Dendritic cell treated with granulocyte-macrophage colony-stimulating factor and Interleukin-4, amounts not matched to agents 40 ng/mL and 50 ng/mL, for 4 days (primary cell): Measurements from ENCODE around the gene HSD11B1L.

Experiments used
- H3K27ac Mint-ChIP-seq: one replicate; pipeline ENCODE4 v1.8.0; 2022; ENCODE audit warnings: mild to moderate bottlenecking, mixed read lengths
- H3K27me3 Mint-ChIP-seq: one replicate; pipeline ENCODE4 v1.8.0; 2022; ENCODE audit warnings: mild to moderate bottlenecking, mixed read lengths
- H3K36me3 Mint-ChIP-seq: one replicate; pipeline ENCODE4 v1.8.0; 2022; ENCODE audit warnings: low read depth, mixed read lengths
- H3K4me1 Mint-ChIP-seq: one replicate; pipeline ENCODE4 v1.8.0; 2022; ENCODE audit warnings: low read depth, mixed read lengths
- H3K4me3 Mint-ChIP-seq: one replicate; pipeline ENCODE4 v1.8.0; 2022; ENCODE audit warnings: mild to moderate bottlenecking, moderate library complexity, mixed read lengths
- H3K9me3 Mint-ChIP-seq: one replicate; pipeline ENCODE4 v1.8.0; 2022; ENCODE audit warnings: mixed read lengths
- intact Hi-C: fragments of 100-400 bp; cut with micrococcal nuclease; formaldehyde crosslinking; loops from one replicate; pipeline ENCODE4 v1.15.0; 2022

The HSD11B1L gene, protein sequence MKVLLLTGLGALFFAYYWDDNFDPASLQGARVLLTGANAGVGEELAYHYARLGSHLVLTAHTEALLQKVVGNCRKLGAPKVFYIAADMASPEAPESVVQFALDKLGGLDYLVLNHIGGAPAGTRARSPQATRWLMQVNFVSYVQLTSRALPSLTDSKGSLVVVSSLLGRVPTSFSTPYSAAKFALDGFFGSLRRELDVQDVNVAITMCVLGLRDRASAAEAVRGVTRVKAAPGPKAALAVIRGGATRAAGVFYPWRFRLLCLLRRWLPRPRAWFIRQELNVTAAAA

GRCh38 chr19:5680437-5681368 lies at the start of gene HSD11B1L, which contains the start of gene MICOS13:
Gene HSD11B1L (plus strand): TSS chr19:5681027. CDS start chr19:5684833, 3,806 bp downstream.
Gene MICOS13 (minus strand): TSS chr19:5680516. CDS start chr19:5680486, 30 bp downstream.
- Mint-ChIP-seq H3K27me3 (peaks cover 11% of the 10 kb centered on the region), H3K4me3 (peak within 1 kb of the TSS; percentile 92), H3K36me3 (peaks cover 32% of the 10 kb centered on the region), H3K9me3 (no peaks in the 10 kb centered on the region), H3K27ac (peak within 1 kb of the TSS; percentile 89), H3K4me1 (peaks cover 22% of the 10 kb centered on the region)
- intact Hi-C loops = loop anchor here (1.0 to 2.0 kb wide), 2 partner anchors 40 to 58 kb away; partner anchors contain the start of genes CATSPERD, LONP1, SAFB and SAFB2

DNA sequence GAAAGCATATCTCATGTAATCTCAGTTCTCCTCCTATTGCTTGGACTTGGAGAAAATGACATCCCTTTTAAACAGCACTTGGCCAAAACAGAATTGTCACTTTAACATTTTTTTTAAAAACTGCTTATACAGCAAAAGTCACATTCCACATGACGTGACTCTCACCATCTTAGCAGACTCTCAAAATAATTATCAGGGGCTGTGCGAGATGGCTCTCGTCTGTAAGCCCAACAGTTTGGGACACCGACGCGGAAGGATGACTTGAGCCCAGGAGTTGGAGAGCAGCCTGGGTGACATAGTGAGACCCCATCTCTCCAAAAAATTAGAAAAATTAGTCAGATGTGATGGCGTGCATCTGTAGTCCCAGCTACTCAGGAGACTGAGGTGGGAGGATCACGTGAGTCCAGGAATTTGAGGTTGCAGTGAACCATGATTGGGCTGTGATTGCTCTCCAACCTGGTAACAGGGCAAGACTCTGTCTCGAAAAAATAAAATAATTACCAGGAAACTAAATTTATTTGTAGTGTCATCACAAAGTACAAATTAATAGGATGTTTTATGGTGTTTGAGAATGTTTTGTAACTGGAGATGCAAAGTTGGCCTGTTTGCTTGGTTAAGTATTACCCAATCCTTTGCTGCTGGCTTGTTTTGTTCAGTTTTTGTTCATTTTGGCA lies 49.1 kb upstream of the HSD11B1L start:
- peak overlapping the region; percentile 37 for H3K27ac Mint-ChIP-seq
- no peaks in the 10 kb centered on the region for H3K9me3 Mint-ChIP-seq
- H3K4me3 Mint-ChIP-seq = peak overlapping the region; percentile 9

DNA sequence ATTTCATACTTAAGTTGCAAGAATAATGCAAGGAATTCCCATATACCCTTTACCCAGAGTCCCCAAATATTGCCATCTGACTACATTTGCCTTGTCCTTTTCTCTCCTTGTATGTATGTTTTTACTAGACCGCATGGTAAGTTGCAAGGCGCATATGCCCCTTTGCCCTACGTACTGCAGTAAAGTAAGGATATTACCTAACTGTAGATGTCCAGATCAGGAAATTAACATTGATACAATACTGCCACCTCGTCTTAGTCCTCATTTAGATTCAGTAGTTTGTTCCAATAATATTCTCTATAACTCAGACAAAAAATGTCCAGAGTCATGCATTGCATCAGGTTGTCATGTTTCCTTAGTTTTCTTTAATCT lies 48.6 kb upstream of the HSD11B1L start:
- Mint-ChIP-seq H3K36me3 (peaks cover 80% of the 10 kb centered on the region), H3K27ac (peak overlapping the region; percentile 37), H3K4me1 (peaks cover 70% of the 10 kb centered on the region), H3K4me3 (no peak overlapping the region), H3K9me3 (no peaks in the 10 kb centered on the region), H3K27me3 (no peaks in the 10 kb centered on the region)
- intact Hi-C loops = no loop called here

More for the DNA sequence above, 49.1 kb upstream of the HSD11B1L start:
- intact Hi-C loops = no loop called here
- peaks cover 80% of the 10 kb centered on the region for H3K36me3 Mint-ChIP-seq
- no peaks in the 10 kb centered on the region for H3K27me3 Mint-ChIP-seq
- H3K4me1 Mint-ChIP-seq = peaks cover 75% of the 10 kb centered on the region

DNA sequence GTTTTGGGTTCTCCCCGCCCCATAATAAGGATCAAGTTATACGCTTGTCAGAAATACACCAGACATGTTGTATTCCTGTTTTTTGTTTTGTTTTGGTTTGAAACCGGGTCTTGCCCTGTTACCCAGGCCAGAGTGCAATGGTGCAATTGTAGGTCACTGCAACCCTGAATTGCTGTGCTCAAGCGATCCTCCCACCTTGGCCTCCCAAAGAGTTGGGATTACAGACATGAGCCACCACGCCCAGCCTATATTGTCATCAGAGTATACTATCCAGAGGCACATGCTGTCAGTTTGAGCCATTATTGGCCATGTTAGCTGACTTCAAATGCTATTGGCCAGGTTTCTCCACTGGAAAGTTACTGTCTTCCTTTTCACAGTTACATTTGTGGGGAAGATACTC lies 48.2 kb upstream of the HSD11B1L start:
- Mint-ChIP-seq H3K36me3 (peaks cover 80% of the 10 kb centered on the region), H3K4me3 (no peak overlapping the region), H3K9me3 (no peaks in the 10 kb centered on the region), H3K4me1 (peaks cover 66% of the 10 kb centered on the region), H3K27ac (no peak overlapping the region), H3K27me3 (no peaks in the 10 kb centered on the region)
- intact Hi-C loops = no loop called here

DNA sequence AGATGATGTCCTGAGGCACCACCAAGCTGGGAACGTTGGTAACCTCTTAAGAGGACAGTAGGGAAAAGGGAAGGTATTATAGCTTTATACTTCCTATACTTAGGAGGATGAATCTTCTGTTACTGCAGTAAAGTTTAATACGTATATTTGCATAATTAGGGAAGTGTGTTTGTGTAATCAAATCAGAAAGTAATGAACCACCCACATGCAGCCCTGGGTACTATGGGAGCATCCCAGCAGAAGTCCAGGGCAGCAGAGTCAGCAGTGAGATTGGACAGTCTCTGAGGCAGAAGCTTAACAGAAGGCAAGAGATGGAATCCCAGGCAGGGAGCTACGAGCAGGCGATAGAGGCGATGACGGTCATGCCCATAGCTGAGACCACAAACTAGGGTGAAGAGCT lies 45.4 kb upstream of the HSD11B1L start:
- Mint-ChIP-seq H3K4me1 (peaks cover 49% of the 10 kb centered on the region), H3K27ac (no peak overlapping the region)

GRCh38 chr19:5637971-5638370 lies 42.9 kb upstream of the HSD11B1L start:
- Mint-ChIP-seq H3K4me1 (peaks cover 33% of the 10 kb centered on the region), H3K27me3 (no peaks in the 10 kb centered on the region), H3K36me3 (peaks cover 79% of the 10 kb centered on the region), H3K27ac (no peak overlapping the region), H3K4me3 (no peak overlapping the region), H3K9me3 (no peaks in the 10 kb centered on the region)
- intact Hi-C loops = no loop called here

More for the DNA sequence above, 45.4 kb upstream of the HSD11B1L start:
- Mint-ChIP-seq H3K27me3 (no peaks in the 10 kb centered on the region), H3K36me3 (peaks cover 76% of the 10 kb centered on the region), H3K9me3 (no peaks in the 10 kb centered on the region), H3K4me3 (no peak overlapping the region)
- intact Hi-C loops = no loop called here

- H3K36me3 Mint-ChIP-seq = peaks cover 91% of the 10 kb centered on the region
- no peaks in the 10 kb centered on the region for H3K27me3 Mint-ChIP-seq
- no peak overlapping the region for H3K27ac Mint-ChIP-seq
- H3K4me1 Mint-ChIP-seq = peaks cover 14% of the 10 kb centered on the region
- intact Hi-C loops = no loop called here
- no peaks in the 10 kb centered on the region for H3K9me3 Mint-ChIP-seq
- H3K4me3 Mint-ChIP-seq = no peak overlapping the region
Observed at GRCh38 chr19:5641171-5641570, 39.7 kb upstream of the HSD11B1L start.

DNA sequence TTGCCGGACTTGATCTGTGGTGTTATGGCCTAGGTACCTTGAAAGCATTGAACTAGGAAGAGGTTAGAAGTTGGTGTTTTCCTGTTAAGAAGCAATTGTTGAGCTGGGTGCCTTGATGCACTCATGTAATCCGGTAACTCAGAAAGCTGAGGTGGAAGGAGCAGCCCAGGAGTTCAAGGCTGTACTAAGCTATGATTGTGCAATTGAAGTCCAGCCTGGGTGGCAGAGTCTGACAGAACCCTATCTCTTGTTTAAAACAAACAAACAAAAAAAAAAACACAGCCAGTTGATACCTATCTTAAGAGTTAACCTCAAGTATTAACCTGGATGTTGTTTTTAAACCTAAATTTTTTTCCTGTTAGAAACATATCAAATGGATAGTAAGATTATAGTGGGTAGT lies 38.6 kb upstream of the HSD11B1L start:
- Mint-ChIP-seq H3K27me3 (no peaks in the 10 kb centered on the region), H3K4me3 (no peak overlapping the region), H3K27ac (no peak overlapping the region), H3K9me3 (no peaks in the 10 kb centered on the region), H3K4me1 (peaks cover 14% of the 10 kb centered on the region), H3K36me3 (peaks cover 94% of the 10 kb centered on the region)
- intact Hi-C loops = no loop called here

- Mint-ChIP-seq H3K36me3 (peaks cover 95% of the 10 kb centered on the region), H3K27me3 (no peaks in the 10 kb centered on the region), H3K4me3 (no peak overlapping the region), H3K9me3 (no peaks in the 10 kb centered on the region), H3K4me1 (peaks cover 14% of the 10 kb centered on the region), H3K27ac (no peak overlapping the region)
- intact Hi-C loops = no loop called here
Observed at GRCh38 chr19:5643060-5643459, 37.8 kb upstream of the HSD11B1L start.

DNA sequence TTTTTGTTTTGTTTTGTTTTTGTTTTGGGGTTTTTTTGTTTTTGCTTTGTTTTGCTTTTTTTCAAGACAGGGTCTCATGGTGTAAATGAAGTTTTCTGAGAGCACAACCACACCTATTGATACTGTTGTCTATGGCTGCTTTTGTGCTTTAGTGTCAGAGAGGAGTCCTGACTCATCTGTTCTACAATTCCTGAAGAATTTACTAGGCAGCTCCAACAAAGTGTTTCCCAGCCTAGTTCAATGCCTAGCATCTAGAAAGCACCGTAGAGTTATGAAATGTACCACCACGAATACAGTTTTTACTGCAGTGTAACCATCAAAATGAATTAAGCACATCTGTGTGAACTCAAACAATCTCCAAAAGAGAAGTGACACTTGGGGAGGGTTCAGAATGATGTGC lies 36.8 kb upstream of the HSD11B1L start:
- Mint-ChIP-seq H3K27ac (no peak overlapping the region), H3K4me3 (no peak overlapping the region), H3K27me3 (no peaks in the 10 kb centered on the region), H3K9me3 (no peaks in the 10 kb centered on the region), H3K36me3 (peaks cover 98% of the 10 kb centered on the region), H3K4me1 (peaks cover 14% of the 10 kb centered on the region)
- intact Hi-C loops = no loop called here

- intact Hi-C loops = no loop called here
- H3K9me3 Mint-ChIP-seq = no peaks in the 10 kb centered on the region
- H3K27ac Mint-ChIP-seq = no peak overlapping the region
- H3K27me3 Mint-ChIP-seq = no peaks in the 10 kb centered on the region
- peaks cover 96% of the 10 kb centered on the region for H3K36me3 Mint-ChIP-seq
- H3K4me3 Mint-ChIP-seq = no peak overlapping the region
- peaks cover 14% of the 10 kb centered on the region for H3K4me1 Mint-ChIP-seq
Observed at GRCh38 chr19:5645409-5645808, 35.4 kb upstream of the HSD11B1L start.

DNA sequence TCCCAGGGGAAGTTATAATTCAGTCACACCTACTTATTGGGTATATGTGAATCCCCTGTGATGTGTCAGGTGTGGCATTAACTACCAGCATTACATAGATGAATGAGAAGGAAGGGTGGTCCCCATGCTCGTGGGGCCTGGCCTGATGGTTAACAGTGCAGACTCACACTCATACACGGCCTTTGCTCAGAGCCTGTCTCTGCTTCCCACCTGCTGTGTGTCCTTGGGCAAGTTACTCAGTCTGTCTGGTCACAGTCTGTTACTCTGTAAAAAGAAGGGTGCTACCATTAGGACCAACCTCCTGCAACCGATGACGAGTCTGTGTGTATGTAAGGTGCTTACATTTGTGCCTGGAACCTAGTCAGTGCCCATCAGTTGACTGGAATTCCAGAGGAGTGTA lies 34.1 kb upstream of the HSD11B1L start:
- no peaks in the 10 kb centered on the region for H3K27me3 Mint-ChIP-seq
- intact Hi-C loops = no loop called here
- H3K36me3 Mint-ChIP-seq = peaks cover 96% of the 10 kb centered on the region
- H3K27ac Mint-ChIP-seq = no peak overlapping the region
- H3K4me1 Mint-ChIP-seq = peaks cover 9% of the 10 kb centered on the region
- H3K9me3 Mint-ChIP-seq = no peaks in the 10 kb centered on the region
- H3K4me3 Mint-ChIP-seq = no peak overlapping the region

DNA sequence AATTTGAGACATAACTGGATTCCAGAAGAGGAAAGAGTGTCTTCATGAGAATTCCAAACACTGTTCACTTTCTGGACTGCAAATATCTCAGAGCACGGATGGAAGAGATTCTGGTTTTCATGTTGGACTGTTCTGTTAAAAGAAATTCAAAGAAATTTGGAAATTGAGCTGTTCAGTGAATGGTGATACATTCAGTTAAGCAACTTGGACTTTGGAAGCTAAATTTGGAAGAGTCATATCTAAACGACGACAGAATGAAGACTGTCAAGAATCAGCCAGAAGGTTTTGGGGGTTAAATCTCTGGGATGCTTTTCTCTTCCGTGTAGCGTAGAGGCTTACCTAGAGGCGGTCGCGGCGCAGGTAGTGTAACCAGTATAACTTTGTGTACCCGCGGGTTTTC lies 32.4 kb upstream of the HSD11B1L start:
- no peaks in the 10 kb centered on the region for H3K27me3 Mint-ChIP-seq
- intact Hi-C loops = no loop called here
- no peak overlapping the region for H3K4me3 Mint-ChIP-seq
- no peaks in the 10 kb centered on the region for H3K9me3 Mint-ChIP-seq
- H3K36me3 Mint-ChIP-seq = peaks cover 96% of the 10 kb centered on the region
- peaks cover 8% of the 10 kb centered on the region for H3K4me1 Mint-ChIP-seq
- no peak overlapping the region for H3K27ac Mint-ChIP-seq

- Mint-ChIP-seq H3K27ac (no peak overlapping the region), H3K9me3 (no peaks in the 10 kb centered on the region), H3K4me3 (no peak overlapping the region), H3K4me1 (no peaks in the 10 kb centered on the region), H3K27me3 (no peaks in the 10 kb centered on the region), H3K36me3 (peaks cover 96% of the 10 kb centered on the region)
- intact Hi-C loops = no loop called here
Observed at GRCh38 chr19:5651361-5651760, 29.5 kb upstream of the HSD11B1L start.
